ENCODE measurements around the gene LRRC8C. TPM values are rescaled to one million over a fixed set of nuclear protein-coding genes. Genes with fewer than 3 reads are reported as not detected.

LRRC8C gene
- total RNA-seq, 1 donor from 2014 or later = 20.1 TPM

- Mint-ChIP-seq H3K36me3 (ENCODE audit: low read depth, unreplicated experiment) (no peaks in the 10 kb centered on the region), H3K9me3 (ENCODE audit: unreplicated experiment) (no peaks in the 10 kb centered on the region), H3K27ac (ENCODE audit: unreplicated experiment) (no peak overlapping the region), H3K4me1 (ENCODE audit: unreplicated experiment) (peaks cover 7% of the 10 kb centered on the region), H3K4me3 (ENCODE audit: unreplicated experiment) (no peak overlapping the region), H3K27me3 (ENCODE audit: unreplicated experiment) (no peaks in the 10 kb centered on the region)
- no peak for TF ChIP-seq CTCF (IDR thresholded peaks at IDR 0.05; ENCODE audit: unreplicated experiment)
- no peak for DNase-seq (ENCODE audit: low spot score)
Measured at GRCh38 chr1:89673251-89673650, 40.3 kb downstream of the LRRC8C start.

- Mint-ChIP-seq H3K27me3 (ENCODE audit: unreplicated experiment) (peaks cover 3% of the 10 kb centered on the region), H3K4me3 (ENCODE audit: unreplicated experiment) (no peak overlapping the region), H3K9me3 (ENCODE audit: unreplicated experiment) (no peaks in the 10 kb centered on the region), H3K36me3 (ENCODE audit: low read depth, unreplicated experiment) (no peaks in the 10 kb centered on the region), H3K27ac (ENCODE audit: unreplicated experiment) (no peak overlapping the region), H3K4me1 (ENCODE audit: unreplicated experiment) (peaks cover 10% of the 10 kb centered on the region)
- no peak for DNase-seq (ENCODE audit: low spot score)
- TF ChIP-seq CTCF (IDR thresholded peaks at IDR 0.05; ENCODE audit: unreplicated experiment) = no peak
Measured at GRCh38 chr1:89675677-89676076, 42.8 kb downstream of the LRRC8C start.

DNA sequence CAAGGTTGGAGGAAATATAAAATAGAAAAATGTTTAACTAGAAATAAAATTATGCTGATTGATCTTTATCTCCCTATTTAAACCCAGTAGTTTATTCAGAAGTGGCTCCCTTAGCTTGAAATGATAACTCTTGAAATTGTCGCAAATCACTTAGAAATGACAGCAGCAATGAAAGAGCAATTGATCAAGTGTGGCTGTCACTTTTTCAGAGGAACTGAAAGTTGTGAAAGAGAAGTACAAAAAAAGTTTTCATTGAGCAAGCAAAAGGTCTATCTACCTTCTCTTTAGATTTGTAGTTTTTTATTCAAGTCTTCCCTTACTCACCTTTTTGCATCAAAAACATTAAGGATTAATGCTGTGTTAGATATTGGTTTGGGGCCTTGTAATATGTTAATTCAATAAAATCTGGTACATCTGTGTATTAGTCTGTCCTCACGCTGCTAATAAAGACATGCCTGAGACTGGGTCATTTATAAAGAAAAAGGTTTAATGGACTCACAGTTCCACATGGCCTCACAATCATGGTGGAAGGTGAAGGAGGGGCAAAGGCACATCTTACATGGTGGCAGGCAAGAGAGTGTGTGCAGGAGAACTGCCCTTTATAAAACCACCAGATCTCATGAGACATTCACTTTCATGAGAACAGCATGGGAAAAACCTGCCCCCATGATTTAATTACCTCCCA is 48.3 kb downstream of the LRRC8C start:
- no peak for DNase-seq (ENCODE audit: low spot score)
- no peak for TF ChIP-seq CTCF (IDR thresholded peaks at IDR 0.05; ENCODE audit: unreplicated experiment)
- Mint-ChIP-seq H3K36me3 (ENCODE audit: low read depth, unreplicated experiment) (peaks cover 18% of the 10 kb centered on the region), H3K4me3 (ENCODE audit: unreplicated experiment) (peak overlapping the region; percentile 39), H3K4me1 (ENCODE audit: unreplicated experiment) (peaks cover 12% of the 10 kb centered on the region), H3K27ac (ENCODE audit: unreplicated experiment) (no peak overlapping the region), H3K9me3 (ENCODE audit: unreplicated experiment) (peaks cover 4% of the 10 kb centered on the region), H3K27me3 (ENCODE audit: unreplicated experiment) (peaks cover 8% of the 10 kb centered on the region)

DNA sequence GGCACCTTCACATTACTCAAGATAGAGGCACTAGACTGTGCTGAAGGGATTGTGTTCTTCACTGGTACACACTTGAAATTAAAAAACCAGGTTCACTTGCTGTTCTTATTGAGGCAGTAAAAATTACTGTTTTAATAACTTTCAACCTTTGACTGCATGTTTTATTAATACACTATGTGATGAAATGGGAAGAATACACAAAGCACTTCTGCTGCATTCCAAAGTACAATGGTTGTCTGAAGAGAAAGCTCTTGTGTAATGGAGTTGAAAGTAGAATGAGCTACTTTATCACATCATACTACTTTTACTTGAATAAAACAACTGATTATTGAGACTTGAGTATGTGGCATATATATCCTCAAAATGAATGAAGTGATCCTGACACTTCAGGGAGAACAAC is 49.7 kb downstream of the LRRC8C start:
- DNase-seq (ENCODE audit: low spot score) = no peak
- Mint-ChIP-seq H3K4me3 (ENCODE audit: unreplicated experiment) (no peak overlapping the region), H3K27ac (ENCODE audit: unreplicated experiment) (no peak overlapping the region), H3K4me1 (ENCODE audit: unreplicated experiment) (peaks cover 12% of the 10 kb centered on the region), H3K36me3 (ENCODE audit: low read depth, unreplicated experiment) (peaks cover 31% of the 10 kb centered on the region), H3K9me3 (ENCODE audit: unreplicated experiment) (peaks cover 4% of the 10 kb centered on the region), H3K27me3 (ENCODE audit: unreplicated experiment) (peaks cover 8% of the 10 kb centered on the region)
- TF ChIP-seq CTCF (IDR thresholded peaks at IDR 0.05; ENCODE audit: unreplicated experiment) = no peak

GRCh38 chr1:89685461-89685860 is 52.5 kb downstream of the LRRC8C start:
- Mint-ChIP-seq H3K27ac (ENCODE audit: unreplicated experiment) (peak overlapping the region; percentile 15), H3K36me3 (ENCODE audit: low read depth, unreplicated experiment) (peaks cover 47% of the 10 kb centered on the region), H3K27me3 (ENCODE audit: unreplicated experiment) (peaks cover 5% of the 10 kb centered on the region), H3K4me1 (ENCODE audit: unreplicated experiment) (peaks cover 9% of the 10 kb centered on the region), H3K4me3 (ENCODE audit: unreplicated experiment) (no peak overlapping the region), H3K9me3 (ENCODE audit: unreplicated experiment) (peaks cover 4% of the 10 kb centered on the region)
- no peak for DNase-seq (ENCODE audit: low spot score)
- TF ChIP-seq CTCF (IDR thresholded peaks at IDR 0.05; ENCODE audit: unreplicated experiment) = no peak

All from endothelial cell (in vitro differentiated cells).